Upper lobe of left lung (tissue), 4 donors: ENCODE data around the gene FBXO5.

Experiments used
- CTCF ChIP-seq, 6 experiments: fragments of 450-650 bp in 4 of 6; fragments of 200-600 bp in 2 of 6; sonication (generic) in 2 of 6; IDR thresholded peaks; one replicate each; pipeline ENCODE4 v1.5.1; 2016 to 2019; ENCODE audit warnings: antibody characterized with exemption in 6 of 6
- EP300 ChIP-seq, 4 donors: sonication (generic); formaldehyde crosslinking; IDR thresholded peaks; one replicate each; pipeline ENCODE4 v1.5.1; 2017; ENCODE audit warnings: antibody characterized with exemption in 4 of 4, control low read depth in 2 of 4
- POLR2A ChIP-seq, 4 donors: fragments of 450-650 bp; IDR thresholded peaks; one replicate each; pipeline ENCODE4 v1.5.1; 2016 to 2017; ENCODE audit warnings: antibody characterized with exemption in 4 of 4, mild to moderate bottlenecking in 2 of 4
- POLR2AphosphoS5 ChIP-seq, 2 donors: sonication (generic); formaldehyde crosslinking; IDR thresholded peaks; one replicate each; pipeline ENCODE4 v1.5.1; 2017; ENCODE audit warnings: antibody characterized with exemption in 2 of 2

- TF ChIP-seq EP300 (IDR thresholded peaks at IDR 0.05), result no peak
- no peak for TF ChIP-seq CTCF (IDR thresholded peaks at IDR 0.05)
- TF ChIP-seq POLR2AphosphoS5 (IDR thresholded peaks at IDR 0.05), result no peak
- TF ChIP-seq POLR2A (IDR thresholded peaks at IDR 0.05), result no peak
These were observed 23.5 kb downstream of the FBXO5 start for GRCh38 chr6:152959333-152959732.
